HG03175 (cell line): Measurements from ENCODE around the gene CD8B.

Source experiments
- ATAC-seq: cut with Tn5 transposase; IDR thresholded peaks from one replicate; pipeline ENCODE4 v1.9.1; 2021; ENCODE audit warnings: mild to moderate bottlenecking, moderate library complexity; ENCODE audit not compliant: unreplicated experiment

Gene CD8B

GRCh38 chr2:86806059-86806857 is 55.4 kb downstream of the CD8B start:
- no peak for ATAC-seq

GRCh38 chr2:86800856-86801567 is 60.7 kb downstream of the CD8B start:
- no peak for ATAC-seq

- ATAC-seq: no peak
Measured at GRCh38 chr2:86794861-86795260, 66.8 kb downstream of the CD8B start.

- no peak for ATAC-seq
Measured at GRCh38 chr2:86793752-86794151, 67.9 kb downstream of the CD8B start.

- ATAC-seq: no peak
Measured at GRCh38 chr2:86791573-86791972, 70.1 kb downstream of the CD8B start.

GRCh38 chr2:86790676-86791572 is 70.8 kb downstream of the CD8B start, which contains the start of gene CD8A:
Gene CD8A, minus strand, starts transcription at chr2:86790913. Its CDS starts 88 bp downstream, at chr2:86790825.
- ATAC-seq: no peak

- ATAC-seq: no peak
Measured at GRCh38 chr2:86790134-86790675, 71.5 kb downstream of the CD8B start.

- ATAC-seq: no peak
Measured at GRCh38 chr2:86789687-86790133, 72.0 kb downstream of the CD8B start.

- ATAC-seq: no peak
Measured at GRCh38 chr2:86788881-86789686, 72.6 kb downstream of the CD8B start.

- no peak for ATAC-seq
Measured at GRCh38 chr2:86788165-86788564, 73.5 kb downstream of the CD8B start.

GRCh38 chr2:86787736-86788135 is 74.0 kb downstream of the CD8B start:
- ATAC-seq: no peak

GRCh38 chr2:86786001-86786536 is 75.6 kb downstream of the CD8B start:
- ATAC-seq: no peak

GRCh38 chr2:86785456-86785855 is 76.2 kb downstream of the CD8B start:
- no peak for ATAC-seq

- ATAC-seq: peak; percentile 90
Measured at GRCh38 chr2:86783615-86784339, 77.9 kb downstream of the CD8B start.

GRCh38 chr2:86782748-86783147 is 78.9 kb downstream of the CD8B start:
- ATAC-seq: no peak

- ATAC-seq: no peak
Measured at GRCh38 chr2:86781363-86781762, 80.3 kb downstream of the CD8B start.

GRCh38 chr2:86779971-86780370 is 81.7 kb downstream of the CD8B start:
- ATAC-seq: no peak

GRCh38 chr2:86778957-86779356 is 82.7 kb downstream of the CD8B start:
- no peak for ATAC-seq

GRCh38 chr2:86776532-86776931 is 85.2 kb downstream of the CD8B start:
- no peak for ATAC-seq
